Prostate gland (tissue), 2 donors: ENCODE results near the gene RGS2. TPM values are rescaled to one million over a fixed set of nuclear protein-coding genes. Genes with fewer than 3 reads are reported as not detected.
A peak's percentile ranks its signal among the peaks of the same experiment; 100 is the strongest.

Source experiments
- DNase-seq: peaks from one replicate; pipeline ENCODE4 v3.0.0-alpha.2; 2019; ENCODE audit warnings: low spot score
- H3K27ac ChIP-seq, 2 donors: fragments of 200-600 bp; sonication (generic); 2 replicates each; pipeline ENCODE4 v1.5.1; 2017 to 2019
- H3K27me3 ChIP-seq: fragments of 200-600 bp; sonication (generic); replicated peaks from 2 replicates; pipeline ENCODE4 v1.5.1; 2019; ENCODE audit not compliant: insufficient read depth
- H3K36me3 ChIP-seq, 2 donors: fragments of 200-600 bp; sonication (generic); 1 replicate in 1 of 2; 2 replicates in 1 of 2; pipeline versions ENCODE4 v1.5.1 to v1.8.1; 2017 to 2019
- H3K4me1 ChIP-seq: fragments of 200-600 bp; sonication (generic); replicated peaks from 2 replicates; pipeline ENCODE4 v1.5.1; 2019
- H3K4me3 ChIP-seq, 2 donors: fragments of 200-600 bp; sonication (generic); 2 replicates each; pipeline ENCODE4 v1.5.1; 2017 to 2019
- H3K9me3 ChIP-seq: fragments of 200-600 bp; sonication (generic); 2 replicates; pipeline ENCODE4 v1.5.1; 2017
- CTCF ChIP-seq, 4 experiments: fragments of 200-600 bp in 2 of 4; fragments of 450-650 bp in 2 of 4; sonication (generic) in 2 of 4; IDR thresholded peaks; 1 replicate in 3 of 4; 2 replicates in 1 of 4; pipeline ENCODE4 v1.5.1; 2016 to 2019; ENCODE audit warnings: antibody characterized with exemption in 4 of 4, mild to moderate bottlenecking in 2 of 4, moderate library complexity in 2 of 4
- POLR2A ChIP-seq: fragments of 450-650 bp; IDR thresholded peaks from one replicate; pipeline ENCODE4 v1.6.1; 2016; ENCODE audit warnings: antibody characterized with exemption, mild to moderate bottlenecking
- POLR2AphosphoS5 ChIP-seq: sonication (generic); formaldehyde crosslinking; IDR thresholded peaks from one replicate; pipeline ENCODE4 v1.6.1; 2017; ENCODE audit warnings: antibody characterized with exemption
- WGBS: methylation state at CpG from one replicate; pipeline ENCODE4 v1.1.5; 2018; 5-methylcytosine and 5-hydroxymethylcytosine counted together
- intact Hi-C: fragments of 100-400 bp; cut with DNase I; formaldehyde crosslinking; loops from one replicate; pipeline ENCODE4 v1.14.2; 2022
- total RNA-seq, 2 donors: library from RNA; depleted of rRNA; stranded (reverse); fragments of >200 nt; gene quantifications; one replicate each; pipeline ENCODE4 v1.1.0, GENCODE V29; 2016

RGS2 gene
- total RNA-seq, 2 donors from 2014 or later = 70.2 to 129 TPM

GRCh38 chr1:192852001-192852947 is 43.4 kb downstream of the RGS2 start:
- intact Hi-C loops = no loop called here
- no peaks in the 10 kb centered on the region for H3K4me1 ChIP-seq
- no peak overlapping the region for H3K4me3 ChIP-seq
- 29% methylated on average over 1 of the region's 1 CpG for WGBS
- no peaks in the 10 kb centered on the region for H3K36me3 ChIP-seq
- DNase-seq = no peak
- no peak overlapping the region for H3K27ac ChIP-seq
- no peaks in the 10 kb centered on the region for H3K9me3 ChIP-seq
- TF ChIP-seq POLR2A (no peak), POLR2AphosphoS5 (no peak), CTCF (IDR thresholded peaks at IDR 0.05) (no peak)
- H3K27me3 ChIP-seq = no peaks in the 10 kb centered on the region

- H3K9me3 ChIP-seq = no peaks in the 10 kb centered on the region
- WGBS = 87% methylated on average over 1 of the region's 1 CpG
- no peaks in the 10 kb centered on the region for H3K4me1 ChIP-seq
- H3K36me3 ChIP-seq = no peaks in the 10 kb centered on the region
- intact Hi-C loops = no loop called here
- TF ChIP-seq POLR2AphosphoS5 (no peak), POLR2A (no peak), CTCF (IDR thresholded peaks at IDR 0.05) (no peak)
- H3K4me3 ChIP-seq = no peak overlapping the region
- no peak overlapping the region for H3K27ac ChIP-seq
- H3K27me3 ChIP-seq = no peaks in the 10 kb centered on the region
- DNase-seq = no peak
These were observed 49.6 kb downstream of the RGS2 start for GRCh38 chr1:192858456-192858855.

- Histone ChIP-seq H3K27ac (no peak overlapping the region), H3K4me1 (no peaks in the 10 kb centered on the region), H3K9me3 (no peaks in the 10 kb centered on the region), H3K4me3 (no peak overlapping the region), H3K27me3 (no peaks in the 10 kb centered on the region), H3K36me3 (no peaks in the 10 kb centered on the region)
- intact Hi-C loops = no loop called here
- DNase-seq = no peak
- TF ChIP-seq POLR2A = no peak
- no peak for TF ChIP-seq POLR2AphosphoS5
- TF ChIP-seq CTCF (IDR thresholded peaks at IDR 0.05) = no peak
These were observed 51.0 kb downstream of the RGS2 start for GRCh38 chr1:192859808-192860207.

GRCh38 chr1:192860478-192861185 is 51.8 kb downstream of the RGS2 start:
- Histone ChIP-seq H3K4me3 (no peak overlapping the region), H3K36me3 (no peaks in the 10 kb centered on the region), H3K9me3 (no peaks in the 10 kb centered on the region), H3K27ac (peak overlapping the region; percentile 38 to 52), H3K27me3 (no peaks in the 10 kb centered on the region), H3K4me1 (no peaks in the 10 kb centered on the region)
- no peak for TF ChIP-seq POLR2AphosphoS5
- TF ChIP-seq POLR2A = no peak
- TF ChIP-seq CTCF (IDR thresholded peaks at IDR 0.05) = no peak
- intact Hi-C loops = no loop called here
- WGBS = 86% methylated on average over 5 of the region's 5 CpGs
- no peak for DNase-seq
